Trophoblast cell (in vitro differentiated cells and primary cell): ENCODE data around the gene RNF17.

Experiments
- DNase-seq, 2 donors: peaks; one replicate each; pipeline ENCODE4 v3.0.0-alpha.2; 2016
- H2AFZ ChIP-seq: 2 replicates; pipeline ENCODE4 v1.6.1; 2013; ENCODE audit warnings: low read length, moderate library complexity, mild to moderate bottlenecking; ENCODE audit not compliant: insufficient read depth, poor library complexity
- H2AK5ac ChIP-seq: 2 replicates; pipeline ENCODE4 v1.6.1; 2013; ENCODE audit warnings: mild to moderate bottlenecking, low read length
- H2BK120ac ChIP-seq: 2 replicates; pipeline ENCODE4 v1.6.1; 2013; ENCODE audit warnings: low read length, mild to moderate bottlenecking, moderate library complexity; ENCODE audit not compliant: insufficient read depth, poor library complexity
- H2BK12ac ChIP-seq: 2 replicates; pipeline ENCODE4 v1.6.1; 2013; ENCODE audit warnings: mild to moderate bottlenecking, low read length, moderate library complexity
- H2BK5ac ChIP-seq: 2 replicates; pipeline ENCODE4 v1.6.1; 2013; ENCODE audit warnings: low read length, low read depth, moderate library complexity, mild to moderate bottlenecking; ENCODE audit not compliant: poor library complexity
- H3K14ac ChIP-seq: 2 replicates; pipeline ENCODE4 v1.6.1; 2013; ENCODE audit warnings: mild to moderate bottlenecking, low read length
- H3K18ac ChIP-seq: 2 replicates; pipeline ENCODE4 v1.6.1; 2013; ENCODE audit warnings: mild to moderate bottlenecking, low read length
- H3K23ac ChIP-seq: 2 replicates; pipeline ENCODE4 v1.6.1; 2013; ENCODE audit warnings: low read length
- H3K27ac ChIP-seq: 2 replicates; pipeline ENCODE4 v1.5.1; 2013; ENCODE audit warnings: low read depth, mild to moderate bottlenecking, inconsistent platforms, low read length, moderate library complexity
- H3K27me3 ChIP-seq: 2 replicates; pipeline ENCODE4 v1.6.1; 2013; ENCODE audit warnings: inconsistent platforms, mild to moderate bottlenecking, low read length, moderate library complexity; ENCODE audit not compliant: insufficient read depth
- H3K36me3 ChIP-seq, 2 experiments: 1 replicate in 1 of 2; 2 replicates in 1 of 2; pipeline ENCODE4 v1.6.1; 2013; ENCODE audit warnings: low read length in 2 of 2, mild to moderate bottlenecking in 2 of 2, moderate library complexity in 1 of 2; ENCODE audit not compliant: insufficient read depth in 2 of 2, control insufficient read depth in 1 of 2
- H3K4ac ChIP-seq: 2 replicates; pipeline ENCODE4 v1.6.1; 2013; ENCODE audit warnings: low read depth, mild to moderate bottlenecking, low read length, moderate library complexity
- H3K4me1 ChIP-seq, 2 experiments: 1 replicate in 1 of 2; 2 replicates in 1 of 2; pipeline ENCODE4 v1.6.1; 2013; ENCODE audit warnings: low read length in 2 of 2, mild to moderate bottlenecking in 2 of 2, moderate library complexity in 1 of 2; ENCODE audit not compliant: insufficient read depth in 2 of 2, control insufficient read depth in 1 of 2
- H3K4me2 ChIP-seq: 2 replicates; pipeline ENCODE4 v1.6.1; 2013; ENCODE audit warnings: inconsistent platforms, mild to moderate bottlenecking, low read length, moderate library complexity
- H3K4me3 ChIP-seq: 2 replicates; pipeline ENCODE4 v1.5.1; 2013; ENCODE audit warnings: mild to moderate bottlenecking, low read depth, low read length, inconsistent platforms
- H3K79me1 ChIP-seq: one replicate; pipeline ENCODE4 v1.6.1; 2013; ENCODE audit warnings: low read length
- H3K79me2 ChIP-seq: 2 replicates; pipeline ENCODE4 v1.6.1; 2013; ENCODE audit warnings: low read length, mild to moderate bottlenecking; ENCODE audit not compliant: control insufficient read depth, insufficient read depth, poor library complexity
- H3K9ac ChIP-seq: 2 replicates; pipeline ENCODE4 v1.6.1; 2013; ENCODE audit warnings: mild to moderate bottlenecking, low read length
- H3K9me3 ChIP-seq: 2 replicates; pipeline ENCODE4 v1.6.1; 2013; ENCODE audit warnings: low read depth, mild to moderate bottlenecking, control low read depth, inconsistent platforms, low read length; ENCODE audit not compliant: insufficient read depth
- H4K12ac ChIP-seq: 2 replicates; pipeline ENCODE4 v1.6.1; 2013; ENCODE audit warnings: low read depth, mild to moderate bottlenecking, low read length, moderate library complexity
- H4K8ac ChIP-seq: 2 replicates; pipeline ENCODE4 v1.6.1; 2013; ENCODE audit warnings: low read depth, mild to moderate bottlenecking, low read length, moderate library complexity
- H4K91ac ChIP-seq: one replicate; pipeline ENCODE4 v1.6.1; 2013; ENCODE audit warnings: low read depth, mild to moderate bottlenecking, low read length, moderate library complexity
- WGBS: extraction: QIAGEN DNeasy Blood & Tissue Kit; methylation state at CpG from one replicate; pipeline ENCODE4 v1.1.7; 2013; ENCODE audit warnings: missing lambda C conversion rate; ENCODE audit not compliant: insufficient read length, insufficient coverage; ENCODE audit errors: extremely low coverage; 5-methylcytosine and 5-hydroxymethylcytosine counted together

The RNF17 gene

DNA sequence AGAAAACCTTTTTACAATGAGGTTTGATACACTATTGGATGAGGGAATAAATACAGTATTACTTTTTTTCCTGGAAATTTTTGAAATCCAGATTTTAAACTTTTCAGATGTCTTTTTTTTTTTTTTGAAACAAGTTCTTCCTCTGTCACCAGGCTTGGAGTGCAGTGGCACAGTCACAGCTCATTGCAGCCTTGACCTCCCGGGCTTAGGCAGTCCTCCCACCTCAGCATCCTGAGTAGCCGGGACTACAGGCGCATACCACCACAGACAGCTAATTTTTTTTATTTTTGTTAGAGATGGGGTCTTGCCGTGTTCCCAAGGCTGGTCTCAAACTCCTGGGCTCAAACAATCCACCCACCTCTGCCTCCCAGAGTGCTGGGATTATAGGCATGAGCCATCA lies 96.8 kb downstream of the RNF17 start:
- no peak overlapping the region for H3K14ac ChIP-seq
- H2AK5ac ChIP-seq = no peak overlapping the region
- WGBS = no CpG with 5 or more reads among the region's 4 CpGs
- no peak overlapping the region for H2AFZ ChIP-seq
- H3K27ac ChIP-seq = no peak overlapping the region
- H4K91ac ChIP-seq = no peak overlapping the region
- no peak overlapping the region for H3K4me2 ChIP-seq
- H4K8ac ChIP-seq = no peak overlapping the region
- H2BK120ac ChIP-seq = no peak overlapping the region
- DNase-seq = no peak
- H3K4me1 ChIP-seq = no peaks in the 10 kb centered on the region
- no peak overlapping the region for H3K23ac ChIP-seq
- no peak overlapping the region for H2BK5ac ChIP-seq
- no peaks in the 10 kb centered on the region for H3K27me3 ChIP-seq
- H3K18ac ChIP-seq = no peak overlapping the region
- H3K4ac ChIP-seq = no peak overlapping the region
- no peak overlapping the region for H4K12ac ChIP-seq
- H2BK12ac ChIP-seq = no peak overlapping the region
- no peak overlapping the region for H3K9ac ChIP-seq
- H3K4me3 ChIP-seq = no peak overlapping the region
- H3K9me3 ChIP-seq = no peaks in the 10 kb centered on the region
- H3K36me3 ChIP-seq = no peaks in the 10 kb centered on the region
- H3K79me1 ChIP-seq = no peaks in the 10 kb centered on the region
- no peaks in the 10 kb centered on the region for H3K79me2 ChIP-seq

DNA sequence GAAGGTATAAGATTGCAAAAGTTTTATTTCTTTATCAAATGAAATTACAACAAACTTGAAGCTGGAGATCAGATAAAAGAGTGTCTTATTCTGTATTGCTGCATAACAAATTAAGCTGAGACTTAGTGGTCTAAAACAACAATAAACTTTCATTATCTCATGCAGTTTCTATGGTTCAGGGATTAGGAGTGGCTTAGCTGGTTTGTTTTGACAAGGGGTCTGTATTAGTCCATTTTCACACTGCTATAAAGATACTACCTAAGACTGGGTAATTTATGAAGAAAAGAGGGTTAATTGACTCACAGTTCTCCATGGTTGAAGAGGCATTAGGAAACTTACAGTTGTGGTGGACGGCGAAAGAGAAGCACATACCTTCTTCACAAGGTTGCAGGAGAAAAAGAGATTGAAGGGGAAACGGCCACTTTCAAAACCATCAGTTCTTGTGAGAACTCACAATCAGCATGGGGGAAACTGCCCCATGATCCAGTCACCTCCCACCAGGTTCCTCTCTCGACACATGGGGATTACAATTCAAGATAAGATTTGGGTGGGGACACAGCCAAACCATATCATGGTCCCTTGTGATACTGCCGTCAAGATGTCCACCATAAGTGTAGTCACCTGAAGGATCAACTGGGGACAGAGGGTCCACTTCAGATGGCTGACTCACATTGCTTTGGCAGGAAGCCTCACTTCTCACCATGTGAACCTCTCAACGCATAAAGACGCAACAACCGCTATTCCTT lies 97.8 kb downstream of the RNF17 start:
- Histone ChIP-seq H3K4me1 (no peaks in the 10 kb centered on the region), H2AFZ (no peak overlapping the region), H3K9ac (no peak overlapping the region), H3K18ac (no peak overlapping the region), H4K12ac (no peak overlapping the region), H2BK120ac (no peak overlapping the region), H3K79me2 (no peaks in the 10 kb centered on the region), H2BK12ac (no peak overlapping the region), H3K14ac (no peak overlapping the region), H3K23ac (no peak overlapping the region), H3K4me3 (no peak overlapping the region), H3K27me3 (no peaks in the 10 kb centered on the region), H4K91ac (no peak overlapping the region), H3K4me2 (no peak overlapping the region), H2BK5ac (no peak overlapping the region), H3K9me3 (no peaks in the 10 kb centered on the region), H3K4ac (no peak overlapping the region), H3K27ac (no peak overlapping the region), H3K36me3 (no peaks in the 10 kb centered on the region), H4K8ac (no peak overlapping the region), H2AK5ac (no peak overlapping the region), H3K79me1 (no peaks in the 10 kb centered on the region)
- DNase-seq = no peak
- no CpG with 5 or more reads among the region's 8 CpGs for WGBS

DNA sequence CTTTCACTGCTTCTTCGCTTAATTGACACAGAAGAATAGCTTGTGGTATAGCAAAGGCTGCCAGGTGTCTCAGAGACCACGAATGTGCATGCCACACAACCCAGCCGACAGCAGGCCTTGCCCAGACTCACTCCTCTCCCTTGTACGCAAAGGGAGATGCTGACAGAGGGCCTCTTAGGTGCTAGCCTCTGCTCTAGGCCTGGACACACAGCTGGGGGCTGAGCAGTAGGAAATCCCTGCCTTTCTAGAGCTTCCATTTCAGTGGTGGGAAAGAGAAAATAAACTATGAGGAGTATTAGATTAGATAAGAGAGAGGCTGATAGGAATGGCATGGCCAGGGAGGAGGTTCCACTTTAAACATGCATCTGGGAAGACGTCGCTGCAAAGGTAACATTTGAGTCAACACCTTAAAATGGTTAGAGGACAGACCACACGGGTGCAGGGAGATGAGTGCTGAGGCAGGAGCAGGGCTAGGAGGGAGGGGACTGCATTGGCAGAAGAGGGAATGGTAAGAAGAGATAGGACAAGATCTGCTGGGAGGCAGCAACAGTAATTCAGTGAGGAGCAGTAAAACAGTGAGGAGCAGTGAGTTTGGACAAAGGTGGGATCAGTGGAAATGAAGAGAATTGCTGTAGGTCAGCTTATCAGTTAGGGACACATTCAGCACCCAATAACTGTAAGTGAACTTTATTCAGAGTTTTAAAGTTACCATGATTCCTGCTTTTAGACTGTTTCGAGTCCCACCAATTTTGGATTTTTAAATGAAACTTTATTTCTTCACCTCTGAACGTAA lies 100.0 kb downstream of the RNF17 start:
- Histone ChIP-seq H4K12ac (no peak overlapping the region), H2AK5ac (no peak overlapping the region), H3K14ac (no peak overlapping the region), H4K91ac (no peak overlapping the region), H2BK120ac (no peak overlapping the region), H3K18ac (no peak overlapping the region), H2BK5ac (no peak overlapping the region), H3K9ac (no peak overlapping the region), H3K79me2 (no peaks in the 10 kb centered on the region), H3K9me3 (no peaks in the 10 kb centered on the region), H3K36me3 (no peaks in the 10 kb centered on the region), H3K4ac (no peak overlapping the region), H3K27ac (no peak overlapping the region), H3K4me2 (no peak overlapping the region), H2BK12ac (no peak overlapping the region), H3K4me3 (no peak overlapping the region), H2AFZ (no peak overlapping the region), H3K79me1 (no peaks in the 10 kb centered on the region), H3K4me1 (no peaks in the 10 kb centered on the region), H4K8ac (no peak overlapping the region), H3K23ac (no peak overlapping the region), H3K27me3 (no peaks in the 10 kb centered on the region)
- no CpG with 5 or more reads among the region's 9 CpGs for WGBS
- no peak for DNase-seq

DNA sequence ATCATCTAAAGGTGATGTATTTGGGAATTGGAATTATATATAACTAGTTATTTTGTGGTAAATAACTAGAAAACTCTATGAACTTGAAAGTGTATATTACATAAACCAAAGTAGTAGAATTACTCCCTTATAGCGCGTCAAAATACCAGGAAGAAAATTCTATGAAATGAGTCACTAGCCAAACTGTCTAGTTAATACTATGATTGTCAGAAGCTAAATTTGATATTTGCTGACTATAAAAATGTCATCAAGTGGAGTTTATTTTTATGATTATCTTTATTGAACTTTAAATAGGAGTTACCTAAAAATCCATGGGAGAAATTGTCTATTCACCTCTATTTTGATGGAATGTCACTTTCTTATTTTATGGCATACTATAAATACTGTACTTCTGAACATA lies 100.6 kb downstream of the RNF17 start:
- no peak overlapping the region for H3K27ac ChIP-seq

More for the DNA sequence above, 100.6 kb downstream of the RNF17 start:
- Histone ChIP-seq H3K4ac (no peak overlapping the region), H3K14ac (no peak overlapping the region), H2BK120ac (no peak overlapping the region), H2AK5ac (no peak overlapping the region), H3K23ac (no peak overlapping the region), H4K8ac (no peak overlapping the region), H3K9ac (no peak overlapping the region), H4K12ac (no peak overlapping the region), H3K27me3 (no peaks in the 10 kb centered on the region), H2BK12ac (no peak overlapping the region), H3K4me2 (no peak overlapping the region), H3K18ac (no peak overlapping the region), H3K79me1 (peaks cover 2% of the 10 kb centered on the region), H3K4me3 (no peak overlapping the region), H2AFZ (no peak overlapping the region), H2BK5ac (no peak overlapping the region), H3K4me1 (no peaks in the 10 kb centered on the region), H3K9me3 (no peaks in the 10 kb centered on the region), H3K36me3 (no peaks in the 10 kb centered on the region), H4K91ac (no peak overlapping the region), H3K79me2 (no peaks in the 10 kb centered on the region)
- WGBS = no CpG with 5 or more reads among the region's 2 CpGs
- DNase-seq = no peak
